HCT116 (cell line): ENCODE measurements around the gene MIGA1. TPM values are rescaled to one million over a fixed set of nuclear protein-coding genes. Genes with fewer than 3 reads are reported as not detected.

Experiments used
- ATAC-seq: fragments of 200-7000 bp; cut with Tn5 transposase; 2 replicates; pipeline ENCODE4 v1.9.1; 2020; ENCODE audit warnings: mild to moderate bottlenecking, moderate library complexity
- BruUV-seq: library from RNA; stranded (reverse); fragments of 400-500 nt; replicated peaks from 2 replicates; lab custom pipeline; 2021; lab: Mats Ljungman, UMichigan
- CTCF ChIA-PET: fragments of 300-600 bp; sonication (Branson Sonifier 250); formaldehyde crosslinking; loops from one replicate; lab custom pipeline; 2021; ENCODE audit warnings: antibody characterized with exemption; lab: Charles Lee
- POLR2A ChIA-PET: fragments of 300-600, 350-600 bp; sonication (Branson Sonifier 250); formaldehyde crosslinking; loops from one replicate; lab custom pipeline; 2021; ENCODE audit warnings: antibody characterized with exemption; lab: Charles Lee
- RAD21 ChIA-PET, 2 experiments: fragments of 300-600 bp; sonication (Branson Sonifier 250); formaldehyde crosslinking; loops; one replicate each; lab custom pipeline; 2023; ENCODE audit warnings: low total read pairs in 2 of 2; ENCODE audit not compliant: uncharacterized antibody in 2 of 2, unreplicated experiment in 2 of 2, low non-redundant PET in 1 of 2; lab: Charles Lee
- DNase-seq: peaks from one replicate; pipeline ENCODE4 v3.0.0-alpha.2; 2010; ENCODE audit warnings: low read depth, low spot score
- H2AFZ ChIP-seq: fragments of 200-600 bp; shearing (Covaris generic), sonication (generic); 2 replicates; pipeline ENCODE4 v1.6.1; 2017; ENCODE audit warnings: low read depth, mixed run types, mixed read lengths, antibody characterized with exemption, low read length; ENCODE audit not compliant: poor library complexity, severe bottlenecking
- H3K27ac ChIP-seq: 2 replicates; pipeline ENCODE4 v1.5.1; 2012; ENCODE audit warnings: low read depth, low read length
- H3K27me3 ChIP-seq: fragments of 200-600 bp; sonication (generic); 2 replicates; pipeline ENCODE4 v1.6.1; 2016; ENCODE audit warnings: mixed run types, low read length, mixed read lengths; ENCODE audit not compliant: insufficient read depth
- H3K36me3 ChIP-seq, 2 experiments: fragments of 200-500 bp in 1 of 2; fragments of 200-600 bp in 1 of 2; sonication (Bioruptor generic) in 1 of 2; sonication (generic) in 1 of 2; 2 replicates each; pipeline versions ENCODE4 v1.5.1 to v1.6.1; 2014 to 2016; ENCODE audit warnings: low read length in 2 of 2, inconsistent platforms in 1 of 2, mixed read lengths in 1 of 2, mixed run types in 1 of 2; ENCODE audit not compliant: insufficient read depth in 2 of 2, control insufficient read depth in 1 of 2
- H3K4me1 ChIP-seq, 2 experiments: fragments of 200-600 bp in 1 of 2; sonication (generic) in 1 of 2; 2 replicates each; pipeline versions ENCODE4 v1.5.1 to v1.6.1; 2012 to 2017; ENCODE audit warnings: low read length in 2 of 2, inconsistent platforms in 1 of 2, mild to moderate bottlenecking in 1 of 2, mixed read lengths in 1 of 2, mixed run types in 1 of 2, moderate library complexity in 1 of 2; ENCODE audit not compliant: insufficient read depth in 2 of 2, control insufficient read depth in 1 of 2
- H3K4me2 ChIP-seq: fragments of 200-600 bp; sonication (generic); 2 replicates; pipeline ENCODE4 v1.6.1; 2017; ENCODE audit warnings: mixed run types, low read length, mixed read lengths
- H3K4me3 ChIP-seq, 2 experiments: fragments of 200-600 bp in 1 of 2; sonication (generic) in 1 of 2; replicated peaks in 1 of 2; 2 replicates each; pipeline ENCODE4 v1.5.1; 2011 to 2016; ENCODE audit warnings: low read length in 2 of 2, control low read depth in 1 of 2, low read depth in 1 of 2, mild to moderate bottlenecking in 1 of 2, mixed read lengths in 1 of 2, mixed run types in 1 of 2
- H3K79me2 ChIP-seq: fragments of 200-600 bp; sonication (generic); 2 replicates; pipeline ENCODE4 v1.6.1; 2017; ENCODE audit warnings: mild to moderate bottlenecking, mixed run types, low read length, moderate library complexity, mixed read lengths; ENCODE audit not compliant: insufficient read depth
- H3K9ac ChIP-seq: fragments of 200-600 bp; sonication (generic); 2 replicates; pipeline ENCODE4 v1.6.1; 2016; ENCODE audit warnings: low read length, mixed read lengths
- H3K9me2 ChIP-seq: fragments of 200-600 bp; sonication (generic), shearing (Covaris generic); 2 replicates; pipeline ENCODE4 v1.6.1; 2017; ENCODE audit warnings: mixed run types, mild to moderate bottlenecking, moderate library complexity; ENCODE audit not compliant: insufficient read depth
- H3K9me3 ChIP-seq, 2 experiments: fragments of 200-500 bp in 1 of 2; fragments of 200-600 bp in 1 of 2; sonication (Bioruptor generic) in 1 of 2; sonication (generic) in 1 of 2; 2 replicates each; pipeline ENCODE4 v1.6.1; 2014 to 2017; ENCODE audit warnings: low read length in 2 of 2, mixed read lengths in 2 of 2, inconsistent platforms in 1 of 2, low read depth in 1 of 2, mild to moderate bottlenecking in 1 of 2, mixed run types in 1 of 2, moderate library complexity in 1 of 2; ENCODE audit not compliant: control insufficient read depth in 1 of 2, insufficient read depth in 1 of 2
- H4K20me1 ChIP-seq: fragments of 200-600 bp; sonication (generic), shearing (Covaris generic); 2 replicates; pipeline ENCODE4 v1.6.1; 2017; ENCODE audit warnings: mixed run types, mild to moderate bottlenecking, moderate library complexity; ENCODE audit not compliant: insufficient read depth
- CEBPB ChIP-seq: IDR thresholded peaks from 2 replicates; pipeline ENCODE4 v1.6.1; 2012; ENCODE audit warnings: low read depth
- EZH2 ChIP-seq: fragments of 200-600 bp; sonication (generic); IDR thresholded peaks from 2 replicates; pipeline ENCODE4 v1.6.1; 2017; ENCODE audit warnings: antibody characterized with exemption, mixed run types
- JUND ChIP-seq: IDR thresholded peaks from 2 replicates; pipeline ENCODE4 v1.6.1; 2012
- RAD21 ChIP-seq: IDR thresholded peaks from 2 replicates; pipeline ENCODE4 v1.6.1; 2012; ENCODE audit warnings: low read depth, mild to moderate bottlenecking
- REST ChIP-seq: IDR thresholded peaks from 2 replicates; pipeline ENCODE4 v1.6.1; 2012; ENCODE audit warnings: low read depth
- YY1 ChIP-seq: IDR thresholded peaks from 2 replicates; pipeline ENCODE4 v1.6.1; 2011; ENCODE audit warnings: low read length, low read depth, moderate library complexity, mild to moderate bottlenecking; ENCODE audit not compliant: insufficient replicate concordance; ENCODE audit errors: extremely low read depth
- ZNF274 ChIP-seq: fragments of 200-500 bp; sonication (Bioruptor generic); IDR thresholded peaks from 2 replicates; pipeline ENCODE4 v1.6.1; 2014; ENCODE audit warnings: mild to moderate bottlenecking, low read depth, low read length, inconsistent platforms
- intact Hi-C: fragments of 100-400 bp; cut with micrococcal nuclease; formaldehyde crosslinking; loops from 2 replicates; pipeline ENCODE4 v1.10.0; 2022
- total RNA-seq: library from RNA; stranded (reverse); gene quantifications from one replicate; pipeline ENCODE4 v1.2.1, GENCODE V29; 2021; ENCODE audit not compliant: unreplicated experiment
- TF ChIP-seq, protein P1 (sequence below): IDR thresholded peaks from 2 replicates; pipeline ENCODE4 v1.6.1; 2012
- TF ChIP-seq, protein P2 (sequence below), 3 experiments: fragments of 200-600 bp in 1 of 3; sonication (generic) in 1 of 3; IDR thresholded peaks in 2 of 3; conservative IDR thresholded peaks in 1 of 3; 2 replicates each; pipeline ENCODE4 v1.5.1; 2012 to 2017; ENCODE audit warnings: low read depth in 2 of 3, low read length in 2 of 3, antibody characterized with exemption in 1 of 3, borderline replicate concordance in 1 of 3, control low read depth in 1 of 3, mild to moderate bottlenecking in 1 of 3, mixed read lengths in 1 of 3, mixed run types in 1 of 3, moderate library complexity in 1 of 3; ENCODE audit not compliant: insufficient read depth in 1 of 3

MIGA1 gene
- total RNA-seq, 1 experiment from 2014 or later, result 9.6 TPM

- H3K79me2 ChIP-seq, result no peaks in the 10 kb centered on the region
- ATAC-seq (no peak), DNase-seq (no peak)
- H3K4me1 ChIP-seq, result no peaks in the 10 kb centered on the region
- TF ChIP-seq, protein P1, sequence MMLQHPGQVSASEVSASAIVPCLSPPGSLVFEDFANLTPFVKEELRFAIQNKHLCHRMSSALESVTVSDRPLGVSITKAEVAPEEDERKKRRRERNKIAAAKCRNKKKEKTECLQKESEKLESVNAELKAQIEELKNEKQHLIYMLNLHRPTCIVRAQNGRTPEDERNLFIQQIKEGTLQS, result no peak
- TF ChIP-seq YY1 (no peak), REST (no peak), ZNF274 (no peak), CEBPB (no peak), EZH2 (no peak), JUND (no peak), RAD21 (no peak)
- TF ChIP-seq, protein P2, sequence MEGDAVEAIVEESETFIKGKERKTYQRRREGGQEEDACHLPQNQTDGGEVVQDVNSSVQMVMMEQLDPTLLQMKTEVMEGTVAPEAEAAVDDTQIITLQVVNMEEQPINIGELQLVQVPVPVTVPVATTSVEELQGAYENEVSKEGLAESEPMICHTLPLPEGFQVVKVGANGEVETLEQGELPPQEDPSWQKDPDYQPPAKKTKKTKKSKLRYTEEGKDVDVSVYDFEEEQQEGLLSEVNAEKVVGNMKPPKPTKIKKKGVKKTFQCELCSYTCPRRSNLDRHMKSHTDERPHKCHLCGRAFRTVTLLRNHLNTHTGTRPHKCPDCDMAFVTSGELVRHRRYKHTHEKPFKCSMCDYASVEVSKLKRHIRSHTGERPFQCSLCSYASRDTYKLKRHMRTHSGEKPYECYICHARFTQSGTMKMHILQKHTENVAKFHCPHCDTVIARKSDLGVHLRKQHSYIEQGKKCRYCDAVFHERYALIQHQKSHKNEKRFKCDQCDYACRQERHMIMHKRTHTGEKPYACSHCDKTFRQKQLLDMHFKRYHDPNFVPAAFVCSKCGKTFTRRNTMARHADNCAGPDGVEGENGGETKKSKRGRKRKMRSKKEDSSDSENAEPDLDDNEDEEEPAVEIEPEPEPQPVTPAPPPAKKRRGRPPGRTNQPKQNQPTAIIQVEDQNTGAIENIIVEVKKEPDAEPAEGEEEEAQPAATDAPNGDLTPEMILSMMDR (IDR thresholded peaks at IDR 0.05 in 2 of 3, conservative IDR thresholded peaks at IDR 0.05 in 1 of 3; ENCODE audit: borderline replicate concordance in 1 of 3, insufficient read depth in 1 of 3, low read depth in 2 of 3, low read length in 2 of 3), result no peak
- no TSS peak for BruUV-seq
- RAD21 ChIA-PET, result no interaction called here
- POLR2A ChIA-PET, result no interaction called here
- H3K36me3 ChIP-seq, result no peaks in the 10 kb centered on the region
- no peak overlapping the region for H2AFZ ChIP-seq
- no peaks in the 10 kb centered on the region for H3K27me3 ChIP-seq
- CTCF ChIA-PET, result no interaction called here
- no peaks in the 10 kb centered on the region for H3K9me3 ChIP-seq
- no peak overlapping the region for H3K27ac ChIP-seq
- H3K9me2 ChIP-seq, result no peaks in the 10 kb centered on the region
- intact Hi-C loops, result no loop called here
- no peak overlapping the region for H3K4me3 ChIP-seq
- no peak overlapping the region for H3K9ac ChIP-seq
- no peaks in the 10 kb centered on the region for H4K20me1 ChIP-seq
- H3K4me2 ChIP-seq, result no peak overlapping the region
Observed at GRCh38 chr1:77831976-77832711, 52.7 kb downstream of the MIGA1 start.
